Bronchial epithelial cell (primary cell): ENCODE data around the gene CWF19L2. TPM values are rescaled to one million over a fixed set of nuclear protein-coding genes. Genes with fewer than 3 reads are reported as not detected.

ENCODE experiments used
- DNase-seq: peaks from one replicate; pipeline ENCODE4 v3.0.0-alpha.2; 2010; ENCODE audit warnings: low read depth
- FAIRE-seq: peaks from 2 replicates; lab custom pipeline; 2011; peaks lifted over from hg19 to GRCh38; lab: Jason Lieb, UNC
- H3K27me3 ChIP-seq: 2 replicates; pipeline ENCODE4 v1.5.1; 2011; ENCODE audit warnings: low read length; ENCODE audit not compliant: control insufficient read depth, insufficient read depth
- H3K36me3 ChIP-seq: 2 replicates; pipeline ENCODE4 v1.5.1; 2011; ENCODE audit warnings: low read length; ENCODE audit not compliant: control insufficient read depth, insufficient read depth
- H3K4me3 ChIP-seq: 2 replicates; pipeline ENCODE4 v1.5.1; 2011; ENCODE audit warnings: mild to moderate bottlenecking, low read depth, low read length, control low read depth
- CTCF ChIP-seq: IDR thresholded peaks from 2 replicates; pipeline ENCODE4 v1.5.1; 2011; ENCODE audit warnings: mild to moderate bottlenecking, moderate library complexity, low read length, control low read depth, inconsistent platforms; ENCODE audit not compliant: insufficient read depth, severe bottlenecking
- total RNA-seq: library from RNA; depleted of rRNA; stranded (reverse); fragments of >200 nt; gene quantifications from 2 replicates; pipeline ENCODE4 v1.2.1, GENCODE V29; 2014

CWF19L2 gene
- total RNA-seq, 1 donor from 2014 or later = 13.2 TPM

DNA sequence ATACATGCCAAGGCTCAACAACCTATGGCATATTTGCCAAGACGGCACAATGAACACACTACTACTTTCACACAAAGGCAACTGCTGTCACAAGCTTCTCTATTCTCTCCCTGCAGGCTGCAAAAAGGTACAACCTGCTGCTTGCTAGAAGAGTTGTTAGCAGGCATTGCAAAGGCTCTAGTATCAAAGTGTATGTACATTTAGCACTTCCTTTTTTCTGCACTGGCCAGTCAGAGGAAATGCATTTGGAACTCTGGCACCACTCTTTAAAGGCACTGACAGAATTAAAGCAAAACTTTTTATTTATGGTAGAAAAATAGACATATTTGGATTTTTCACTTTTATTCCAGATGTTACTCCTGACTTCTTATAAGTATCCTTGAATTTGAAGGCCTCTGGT, 125.9 kb downstream of the CWF19L2 start:
- H3K27me3 ChIP-seq = no peaks in the 10 kb centered on the region
- FAIRE-seq (no peak), DNase-seq (no peak)
- no peak for TF ChIP-seq CTCF
- no peaks in the 10 kb centered on the region for H3K36me3 ChIP-seq
- no peak overlapping the region for H3K4me3 ChIP-seq

- no peaks in the 10 kb centered on the region for H3K27me3 ChIP-seq
- DNase-seq (no peak), FAIRE-seq (no peak)
- no peak for TF ChIP-seq CTCF
- no peaks in the 10 kb centered on the region for H3K36me3 ChIP-seq
- no peak overlapping the region for H3K4me3 ChIP-seq
These were observed 128.5 kb downstream of the CWF19L2 start for GRCh38 chr11:107329164-107329563.

DNA sequence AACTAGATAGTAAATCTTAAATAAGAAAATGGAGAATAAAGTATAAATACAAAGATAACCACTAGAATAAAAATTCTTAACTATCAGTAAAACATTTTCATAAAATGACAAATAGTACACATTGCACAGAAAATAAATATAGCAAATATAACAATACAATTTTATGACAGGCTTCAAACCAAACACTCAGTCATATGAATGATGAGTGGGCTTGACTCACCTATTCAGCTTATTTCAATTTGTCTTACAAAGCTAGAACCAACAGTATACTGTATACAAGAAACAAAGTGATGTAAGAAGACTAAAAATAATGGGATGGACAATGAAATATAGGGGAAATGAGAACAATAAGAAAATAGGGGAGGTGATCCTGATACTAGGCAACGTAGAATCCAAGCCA, 141.2 kb downstream of the CWF19L2 start:
- Histone ChIP-seq H3K4me3 (no peak overlapping the region), H3K27me3 (no peaks in the 10 kb centered on the region), H3K36me3 (no peaks in the 10 kb centered on the region)
- no peak for FAIRE-seq
- no peak for TF ChIP-seq CTCF
- DNase-seq = no peak

GRCh38 chr11:107307991-107308390, 149.6 kb downstream of the CWF19L2 start:
- H3K27me3 ChIP-seq = no peaks in the 10 kb centered on the region
- FAIRE-seq (no peak), DNase-seq (no peak)
- no peak overlapping the region for H3K4me3 ChIP-seq
- H3K36me3 ChIP-seq = no peaks in the 10 kb centered on the region
- TF ChIP-seq CTCF = no peak

DNA sequence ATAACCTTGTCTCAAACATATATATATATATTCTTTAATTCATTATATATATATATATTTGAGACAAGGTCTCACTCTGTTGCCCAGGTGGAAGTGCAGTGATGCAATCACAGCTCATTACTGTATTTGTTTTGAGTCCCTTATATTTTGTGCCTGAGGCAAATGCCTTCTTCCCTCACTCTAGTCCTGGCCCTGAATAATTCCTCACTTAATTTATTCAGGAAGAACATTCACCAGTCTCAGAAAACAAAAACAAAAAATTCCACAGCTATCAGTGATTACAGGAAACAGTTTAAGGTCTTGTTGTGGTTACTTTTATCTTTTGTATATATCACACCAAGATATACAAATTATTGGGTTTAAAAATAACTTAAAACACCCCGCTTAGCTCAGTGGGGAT, 155.7 kb downstream of the CWF19L2 start:
- DNase-seq (peak; percentile 67), FAIRE-seq (no peak)
- TF ChIP-seq CTCF = no peak
- no peaks in the 10 kb centered on the region for H3K27me3 ChIP-seq
- no peak overlapping the region for H3K4me3 ChIP-seq
- no peaks in the 10 kb centered on the region for H3K36me3 ChIP-seq

DNA sequence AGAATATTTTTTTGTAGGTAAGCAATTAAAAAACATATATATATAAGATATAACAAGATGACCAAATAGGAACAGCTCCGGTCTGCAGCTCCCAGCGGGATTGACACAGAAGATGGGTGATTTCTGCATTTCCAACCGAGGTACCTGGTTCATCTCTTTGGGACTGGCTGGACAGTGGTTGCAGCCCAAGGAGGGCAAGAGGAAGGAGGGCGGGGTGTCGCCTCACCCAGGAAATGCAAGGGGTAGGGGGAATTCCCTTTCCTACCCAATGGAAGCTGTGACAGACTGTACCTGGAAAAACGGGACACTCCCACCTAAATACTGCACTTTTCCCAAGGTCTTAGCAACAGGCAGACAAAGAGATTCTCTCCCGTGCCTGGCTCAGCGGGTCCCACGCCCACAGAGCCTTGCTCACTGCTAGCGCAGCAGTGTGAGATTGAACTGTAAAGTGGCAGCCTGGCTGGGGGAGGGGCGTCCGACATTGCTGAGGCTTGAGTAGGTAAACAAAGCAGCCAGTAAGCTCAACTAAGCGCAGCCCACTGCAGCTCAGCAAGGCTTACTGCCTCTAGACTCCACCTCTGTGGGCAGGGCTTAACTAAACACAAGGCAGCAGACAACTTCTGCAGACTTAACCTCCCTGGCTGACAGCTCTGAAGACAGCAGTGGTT, 163.8 kb downstream of the CWF19L2 start:
- no peak for FAIRE-seq
- no peaks in the 10 kb centered on the region for H3K36me3 ChIP-seq

More for the DNA sequence above, 163.8 kb downstream of the CWF19L2 start:
- Histone ChIP-seq H3K4me3 (no peak overlapping the region), H3K27me3 (no peaks in the 10 kb centered on the region)
- DNase-seq = peak; percentile 1
- no peak for TF ChIP-seq CTCF
